ENCODE results near the gene APBB1IP. TPM values are rescaled to one million over a fixed set of nuclear protein-coding genes. Genes with fewer than 3 reads are reported as not detected.

The APBB1IP gene
- total RNA-seq, 1 experiment from 2014 or later: not detected

DNA sequence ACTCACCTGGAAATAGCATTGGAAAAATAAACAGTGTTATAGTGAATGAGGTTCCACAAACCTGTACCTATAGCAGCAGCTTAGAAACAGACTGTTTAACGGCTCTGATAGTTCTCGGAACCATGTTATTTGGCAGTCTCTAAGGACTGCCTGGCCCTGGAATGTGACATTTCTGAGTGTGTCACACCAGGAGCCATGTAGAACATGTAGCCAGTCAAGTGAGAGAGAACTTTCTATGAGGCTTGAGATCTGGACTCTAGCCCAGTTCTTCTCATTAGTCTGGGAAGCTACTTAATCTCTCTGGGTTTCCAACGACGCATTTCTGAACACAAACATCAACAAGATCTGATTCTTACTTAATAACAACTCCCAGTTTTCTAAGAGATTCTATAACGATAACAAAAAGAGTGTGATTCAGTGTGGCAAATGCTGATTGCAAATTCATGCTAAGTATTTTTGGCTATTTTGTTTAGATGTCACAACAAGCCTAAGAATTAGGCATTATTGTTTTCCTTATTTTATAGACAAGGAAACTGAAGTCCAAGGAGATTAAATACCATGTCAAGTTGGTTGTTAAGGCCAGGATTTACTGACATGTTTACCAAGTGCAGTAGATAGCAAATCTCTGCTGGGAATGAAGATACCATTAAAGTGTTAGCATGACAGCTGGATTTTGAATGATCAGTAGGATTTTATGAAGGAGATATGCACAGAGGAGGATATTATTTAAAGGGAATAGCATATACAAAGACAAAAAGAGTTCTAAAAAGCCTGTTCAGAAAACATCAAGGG, 47.2 kb downstream of the APBB1IP start:
- no peak for DNase-seq
- H3K9ac ChIP-seq (ENCODE audit: extremely low read depth, insufficient read length, low read length): no peak overlapping the region
- H3K79me2 ChIP-seq (ENCODE audit: insufficient read depth, low read length): no peaks in the 10 kb centered on the region
- H4K5ac ChIP-seq (ENCODE audit: insufficient read length, low read depth, low read length): no peak overlapping the region
- no peak overlapping the region for H2BK12ac ChIP-seq (ENCODE audit: insufficient read length, low read depth, low read length)
- no peak overlapping the region for H3K4me2 ChIP-seq (ENCODE audit: insufficient read depth, insufficient read length, low read length)
- Mint-ChIP-seq H3K27ac (no peak overlapping the region), H3K4me1 (peaks cover 2 to 4% of the 10 kb centered on the region in 2 experiments; a peak in 3 of 4 replicates), H3K36me3 (ENCODE audit: insufficient read depth in 1 of 3, low read depth in 3 of 3) (no peaks in the 10 kb centered on the region), H3K27me3 (ENCODE audit: low read depth) (no peaks in the 10 kb centered on the region), H3K4me3 (no peak overlapping the region), H3K9me3 (no peaks in the 10 kb centered on the region)
- H3K27ac ChIP-seq (ENCODE audit: insufficient read length, low read depth, low read length): no peak overlapping the region
- no CpG with 5 or more reads among the region's 5 CpGs for WGBS (ENCODE audit: extremely low coverage, insufficient read length, low lambda C conversion rate)
- H3T11ph ChIP-seq (ENCODE audit: low read length): no peak overlapping the region
- TF ChIP-seq, protein P1, sequence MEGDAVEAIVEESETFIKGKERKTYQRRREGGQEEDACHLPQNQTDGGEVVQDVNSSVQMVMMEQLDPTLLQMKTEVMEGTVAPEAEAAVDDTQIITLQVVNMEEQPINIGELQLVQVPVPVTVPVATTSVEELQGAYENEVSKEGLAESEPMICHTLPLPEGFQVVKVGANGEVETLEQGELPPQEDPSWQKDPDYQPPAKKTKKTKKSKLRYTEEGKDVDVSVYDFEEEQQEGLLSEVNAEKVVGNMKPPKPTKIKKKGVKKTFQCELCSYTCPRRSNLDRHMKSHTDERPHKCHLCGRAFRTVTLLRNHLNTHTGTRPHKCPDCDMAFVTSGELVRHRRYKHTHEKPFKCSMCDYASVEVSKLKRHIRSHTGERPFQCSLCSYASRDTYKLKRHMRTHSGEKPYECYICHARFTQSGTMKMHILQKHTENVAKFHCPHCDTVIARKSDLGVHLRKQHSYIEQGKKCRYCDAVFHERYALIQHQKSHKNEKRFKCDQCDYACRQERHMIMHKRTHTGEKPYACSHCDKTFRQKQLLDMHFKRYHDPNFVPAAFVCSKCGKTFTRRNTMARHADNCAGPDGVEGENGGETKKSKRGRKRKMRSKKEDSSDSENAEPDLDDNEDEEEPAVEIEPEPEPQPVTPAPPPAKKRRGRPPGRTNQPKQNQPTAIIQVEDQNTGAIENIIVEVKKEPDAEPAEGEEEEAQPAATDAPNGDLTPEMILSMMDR (conservative IDR thresholded peaks at IDR 0.05): no peak
- H2AFZ ChIP-seq (ENCODE audit: low read length): no peak overlapping the region
- no peak overlapping the region for H4K8ac ChIP-seq (replicated peaks; ENCODE audit: insufficient read length, low read depth, low read length)
- H3K4ac ChIP-seq (ENCODE audit: low read depth, low read length): no peak overlapping the region
- H3K14ac ChIP-seq (ENCODE audit: insufficient read depth, low read length): no peak overlapping the region
- H2BK120ac ChIP-seq (ENCODE audit: low read depth, low read length, poor library complexity, severe bottlenecking): no peak overlapping the region
- no peak overlapping the region for H2BK20ac ChIP-seq (ENCODE audit: low read depth, low read length, poor library complexity, severe bottlenecking)
- H2BK15ac ChIP-seq (ENCODE audit: low read depth, low read length): no peak overlapping the region
- no peaks in the 10 kb centered on the region for H3K27me3 ChIP-seq (ENCODE audit: insufficient read depth, low read length)
- H2AK5ac ChIP-seq (ENCODE audit: insufficient read length, low read length): no peak overlapping the region
- H3K23ac ChIP-seq (ENCODE audit: insufficient read length, low read depth, low read length): no peak overlapping the region
- H3K79me1 ChIP-seq (ENCODE audit: insufficient read depth, low read depth, low read length, poor library complexity, severe bottlenecking): no peaks in the 10 kb centered on the region
- H2BK5ac ChIP-seq (ENCODE audit: insufficient read length, low read length): no peak overlapping the region
- no peaks in the 10 kb centered on the region for H3K4me1 ChIP-seq (ENCODE audit: insufficient read depth, low read length)
- no peak overlapping the region for H3K56ac ChIP-seq (ENCODE audit: insufficient read length, low read depth, low read length)
- no peaks in the 10 kb centered on the region for H3K9me3 ChIP-seq (ENCODE audit: control insufficient read depth, low read depth, low read length)
- no peak overlapping the region for H4K91ac ChIP-seq (ENCODE audit: insufficient read length, low read depth, low read length)
- no peak overlapping the region for H3K18ac ChIP-seq (ENCODE audit: insufficient read length, low read depth, low read length)
- no peaks in the 10 kb centered on the region for H3K23me2 ChIP-seq (ENCODE audit: insufficient read length, low read depth, low read length, poor library complexity, severe bottlenecking)
- no peaks in the 10 kb centered on the region for H4K20me1 ChIP-seq (ENCODE audit: control insufficient read depth, insufficient read depth, insufficient read length)

Data from H9 (cell line).